ENCODE data around the gene TOX3.

DNA sequence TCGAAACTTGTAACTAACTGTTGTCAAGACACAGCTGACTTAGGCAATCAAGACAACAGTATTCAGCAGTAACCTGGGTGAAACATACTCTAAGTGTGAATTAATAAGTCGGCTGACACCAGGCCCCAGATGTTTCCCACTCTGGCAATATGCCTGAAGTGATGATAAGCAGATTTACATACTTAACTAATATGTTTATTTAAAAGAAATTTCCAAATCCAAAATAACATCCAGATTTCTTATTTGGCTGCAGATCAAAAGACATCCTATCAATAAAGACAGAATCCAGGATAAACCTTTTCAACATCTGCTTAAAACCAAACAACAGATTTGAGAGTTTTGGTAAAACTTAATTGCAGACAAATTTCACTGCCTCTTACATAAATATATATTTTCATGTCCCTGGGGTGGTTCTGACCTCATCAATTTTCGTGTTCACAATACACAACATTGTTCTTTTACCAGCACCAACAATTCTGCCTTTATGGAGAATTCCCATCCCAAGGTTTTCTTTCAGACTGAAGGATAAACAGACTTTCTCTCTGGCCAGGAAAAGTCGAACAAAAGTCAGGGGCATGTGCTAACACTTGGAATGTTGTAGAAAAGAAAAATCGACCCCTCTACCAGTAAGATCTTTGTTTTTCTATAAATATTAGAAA, 45.1 kb upstream of the TOX3 start:
- TF ChIP-seq, protein P1, sequence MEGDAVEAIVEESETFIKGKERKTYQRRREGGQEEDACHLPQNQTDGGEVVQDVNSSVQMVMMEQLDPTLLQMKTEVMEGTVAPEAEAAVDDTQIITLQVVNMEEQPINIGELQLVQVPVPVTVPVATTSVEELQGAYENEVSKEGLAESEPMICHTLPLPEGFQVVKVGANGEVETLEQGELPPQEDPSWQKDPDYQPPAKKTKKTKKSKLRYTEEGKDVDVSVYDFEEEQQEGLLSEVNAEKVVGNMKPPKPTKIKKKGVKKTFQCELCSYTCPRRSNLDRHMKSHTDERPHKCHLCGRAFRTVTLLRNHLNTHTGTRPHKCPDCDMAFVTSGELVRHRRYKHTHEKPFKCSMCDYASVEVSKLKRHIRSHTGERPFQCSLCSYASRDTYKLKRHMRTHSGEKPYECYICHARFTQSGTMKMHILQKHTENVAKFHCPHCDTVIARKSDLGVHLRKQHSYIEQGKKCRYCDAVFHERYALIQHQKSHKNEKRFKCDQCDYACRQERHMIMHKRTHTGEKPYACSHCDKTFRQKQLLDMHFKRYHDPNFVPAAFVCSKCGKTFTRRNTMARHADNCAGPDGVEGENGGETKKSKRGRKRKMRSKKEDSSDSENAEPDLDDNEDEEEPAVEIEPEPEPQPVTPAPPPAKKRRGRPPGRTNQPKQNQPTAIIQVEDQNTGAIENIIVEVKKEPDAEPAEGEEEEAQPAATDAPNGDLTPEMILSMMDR (IDR thresholded peaks at IDR 0.05), result no peak
- no peak for TF ChIP-seq EZH2 (IDR thresholded peaks at IDR 0.05)

All from neural progenitor cell (in vitro differentiated cells).